B cell (primary cell): Measurements from ENCODE around the gene ZNF324. TPM values are rescaled to one million over a fixed set of nuclear protein-coding genes. Genes with fewer than 3 reads are reported as not detected.

Experiments
- ATAC-seq: fragments of 200-7000 bp; cut with Tn5 transposase; one replicate; pipeline ENCODE4 v1.10.0; 2021; ENCODE audit warnings: low read depth, mild to moderate bottlenecking, moderate number of reproducible peaks, moderate library complexity
- CTCF ChIA-PET: fragments of 350-600 bp; sonication (Branson Sonifier 250); formaldehyde crosslinking; loops from one replicate; lab custom pipeline; 2021; ENCODE audit warnings: antibody characterized with exemption, inconsistent platforms; lab: Charles Lee
- POLR2A ChIA-PET: fragments of 350-600 bp; sonication (Branson Sonifier 250); formaldehyde crosslinking; loops from one replicate; lab custom pipeline; 2021; ENCODE audit warnings: antibody characterized with exemption; lab: Charles Lee
- DNase-seq: peaks from one replicate; pipeline ENCODE4 v3.0.0; 2013
- H2AFZ ChIP-seq: 2 replicates; pipeline ENCODE4 v1.6.1; 2012; ENCODE audit warnings: mild to moderate bottlenecking, low read depth, low read length; ENCODE audit not compliant: insufficient read depth, poor library complexity, severe bottlenecking
- H3K27ac ChIP-seq, 2 donors: 1 replicate in 1 of 2; 2 replicates in 1 of 2; pipeline ENCODE4 v1.5.1; 2012 to 2013; ENCODE audit warnings: low read length in 2 of 2, mild to moderate bottlenecking in 2 of 2, moderate library complexity in 1 of 2
- H3K27me3 ChIP-seq, 4 experiments: fragments of 200-600 bp in 1 of 4; sonication (generic) in 1 of 4; replicated peaks in 1 of 4; 1 replicate in 2 of 4; 2 replicates in 2 of 4; pipeline versions ENCODE4 v1.6.1 to v1.7.0; 2013 to 2016; ENCODE audit warnings: low read length in 3 of 4, mild to moderate bottlenecking in 2 of 4, mixed read lengths in 1 of 4, moderate library complexity in 1 of 4; ENCODE audit not compliant: insufficient read depth in 4 of 4, control insufficient read depth in 3 of 4; ENCODE audit errors: control extremely low read depth in 1 of 4
- H3K36me3 ChIP-seq, 2 experiments: replicated peaks in 1 of 2; 1 replicate in 1 of 2; 2 replicates in 1 of 2; pipeline versions ENCODE4 v1.6.1 to v1.7.1; 2013; ENCODE audit warnings: low read length in 1 of 2; ENCODE audit not compliant: insufficient read depth in 2 of 2, control insufficient read depth in 1 of 2; ENCODE audit errors: control extremely low read depth in 1 of 2, extremely low read depth in 1 of 2
- H3K4me1 ChIP-seq, 2 donors: fragments of 200-600 bp in 1 of 2; sonication (generic) in 1 of 2; 1 replicate in 1 of 2; 2 replicates in 1 of 2; pipeline versions ENCODE4 v1.5.1 to v1.6.1; 2013 to 2017; ENCODE audit warnings: low read length in 2 of 2; ENCODE audit not compliant: control insufficient read depth in 2 of 2, insufficient read depth in 2 of 2
- H3K4me2 ChIP-seq: replicated peaks from 2 replicates; pipeline ENCODE3; 2012; ENCODE audit warnings: mild to moderate bottlenecking, low read depth, low read length; ENCODE audit not compliant: poor library complexity, severe bottlenecking
- H3K4me3 ChIP-seq, 5 experiments: fragments of 200-600 bp in 1 of 5; sonication (generic) in 1 of 5; 1 replicate in 3 of 5; 2 replicates in 2 of 5; pipeline versions ENCODE4 v1.5.1 to v1.7.0; 2011 to 2016; ENCODE audit warnings: low read length in 4 of 5, mild to moderate bottlenecking in 4 of 5, low read depth in 2 of 5, control low read depth in 1 of 5, moderate library complexity in 1 of 5; ENCODE audit not compliant: insufficient read depth in 1 of 5; ENCODE audit errors: control extremely low read depth in 1 of 5, extremely low read depth in 1 of 5
- H3K79me2 ChIP-seq: fragments of 200-600 bp; sonication (generic); one replicate; pipeline ENCODE4 v1.6.0; 2016; ENCODE audit warnings: low read length; ENCODE audit not compliant: control insufficient read depth, insufficient read depth
- H3K9ac ChIP-seq: fragments of 200-600 bp; sonication (generic); 2 replicates; pipeline ENCODE4 v1.6.1; 2017; ENCODE audit warnings: mild to moderate bottlenecking, low read length, moderate library complexity
- H3K9me3 ChIP-seq, 3 donors: one replicate each; pipeline versions ENCODE4 v1.6.1 to v1.7.1; 2013; ENCODE audit warnings: low read length in 2 of 3; ENCODE audit not compliant: control insufficient read depth in 2 of 3, insufficient read depth in 1 of 3; ENCODE audit errors: control extremely low read depth in 1 of 3
- H4K20me1 ChIP-seq: 2 replicates; pipeline ENCODE4 v1.6.0; 2012; ENCODE audit warnings: mild to moderate bottlenecking, low read length; ENCODE audit not compliant: insufficient read depth, control insufficient read depth, poor library complexity, severe bottlenecking
- H3K27ac Mint-ChIP-seq: one replicate; pipeline ENCODE4 v1.8.0; 2021; ENCODE audit warnings: mixed read lengths
- H3K27me3 Mint-ChIP-seq: one replicate; pipeline ENCODE4 v1.8.0; 2021; ENCODE audit warnings: mixed read lengths
- H3K4me1 Mint-ChIP-seq: one replicate; pipeline ENCODE4 v1.8.0; 2021; ENCODE audit warnings: mixed read lengths
- H3K4me3 Mint-ChIP-seq: one replicate; pipeline ENCODE4 v1.8.0; 2021; ENCODE audit warnings: mixed read lengths
- H3K9me3 Mint-ChIP-seq: one replicate; pipeline ENCODE4 v1.8.0; 2022; ENCODE audit warnings: mixed read lengths; ENCODE audit not compliant: insufficient read depth
- EZH2 ChIP-seq: IDR thresholded peaks from 2 replicates; pipeline ENCODE4 v1.6.1; 2012; ENCODE audit warnings: borderline replicate concordance, low read depth, mild to moderate bottlenecking, moderate library complexity, low read length; ENCODE audit not compliant: insufficient read depth, poor library complexity, severe bottlenecking
- WGBS: methylation state at CpG from one replicate; pipeline ENCODE4 v1.1.5; 2013; ENCODE audit warnings: missing lambda C conversion rate; ENCODE audit not compliant: insufficient coverage; 5-methylcytosine and 5-hydroxymethylcytosine counted together
- intact Hi-C: fragments of 100-400 bp; cut with micrococcal nuclease; formaldehyde crosslinking; loops from one replicate; pipeline ENCODE4 v1.10.0; 2022
- polyA plus RNA-seq: library from polyadenylated mRNA; depleted of rRNA; stranded (reverse); fragments of >200 nt; gene quantifications from 2 replicates; pipeline ENCODE4 v1.2.3, GENCODE V29; 2012
- total RNA-seq, 2 donors: library from RNA; stranded (reverse); fragments of 120-200 nt in 1 of 2; gene quantifications; 1 replicate in 1 of 2; 2 replicates in 1 of 2; pipeline versions ENCODE4 v1.2.3 to v1.2.4, GENCODE V29; 2013 to 2022
- TF ChIP-seq, protein P1 (sequence below): fragments of 200-600 bp; IDR thresholded peaks from one replicate; pipeline ENCODE4 v1.8.0; 2022; ENCODE audit warnings: antibody characterized with exemption, mild to moderate bottlenecking

ZNF324 gene
- total and polyA plus RNA-seq, 2 donors (not counting 1 experiment from before 2014, with no cell fraction given): 12.8 to 21.0 TPM

DNA sequence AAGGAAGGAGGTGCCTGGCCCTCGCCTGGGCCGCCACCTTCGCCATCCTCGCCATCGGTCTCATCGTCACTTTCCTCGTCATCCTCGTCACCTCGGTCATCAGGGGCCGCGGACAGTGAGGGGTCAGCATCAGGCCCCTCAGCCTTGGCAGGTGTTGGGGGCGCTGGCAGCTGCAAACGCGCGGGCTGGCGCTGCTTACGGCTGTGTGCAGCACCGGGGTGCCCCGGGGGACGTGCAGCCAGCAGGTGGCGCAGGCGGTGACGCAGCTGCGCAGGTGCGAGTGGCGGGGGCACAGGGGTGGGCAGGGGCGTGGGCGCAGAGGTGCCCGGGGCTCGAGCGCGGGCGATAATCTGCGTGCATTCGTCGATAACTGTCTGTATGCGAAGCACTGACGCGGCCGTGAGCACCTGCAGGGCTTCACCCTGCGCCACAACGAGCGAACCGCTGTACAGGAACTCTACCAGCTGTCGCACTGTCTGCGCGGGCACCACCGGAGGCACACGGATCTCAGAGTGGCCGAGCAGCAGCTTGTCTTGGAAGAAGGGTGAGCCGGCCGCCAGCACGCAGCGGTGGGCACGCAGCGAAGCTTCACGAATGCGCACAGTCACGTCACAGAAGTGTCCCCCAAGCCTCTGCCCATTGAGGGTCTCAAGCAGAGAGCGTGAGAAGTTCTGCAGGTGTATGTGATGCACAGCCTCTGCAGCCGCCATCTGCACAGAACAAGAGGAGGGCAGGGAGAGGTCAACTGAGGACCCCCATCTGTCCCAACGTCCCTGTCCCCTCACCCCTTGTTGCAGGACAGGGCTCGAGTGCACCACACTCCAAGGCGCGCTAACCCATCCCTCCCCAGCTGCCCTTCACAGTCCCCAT lies 50.3 kb downstream of the ZNF324 start:
- ATAC-seq: no peak
- Histone ChIP-seq H3K27me3 (no peaks in the 10 kb centered on the region), H3K27ac (no peak overlapping the region), H3K9ac (no peak overlapping the region), H3K79me2 (peaks cover 50% of the 10 kb centered on the region), H3K4me1 (peaks cover 26 to 41% of the 10 kb centered on the region in 2 donors), H3K36me3 (peaks cover 0 to 12% of the 10 kb centered on the region in 2 experiments), H3K9me3 (no peaks in the 10 kb centered on the region), H3K4me2 (no peak overlapping the region), H3K4me3 (no peak overlapping the region), H2AFZ (no peak overlapping the region), H4K20me1 (peaks cover 61% of the 10 kb centered on the region)
- Mint-ChIP-seq H3K27me3 (no peaks in the 10 kb centered on the region), H3K4me1 (peaks cover 50% of the 10 kb centered on the region), H3K27ac (no peak overlapping the region), H3K4me3 (peak overlapping the region; percentile 98), H3K9me3 (no peaks in the 10 kb centered on the region)
- intact Hi-C loops: no loop called here
- no peak for TF ChIP-seq EZH2
- TF ChIP-seq, protein P1, sequence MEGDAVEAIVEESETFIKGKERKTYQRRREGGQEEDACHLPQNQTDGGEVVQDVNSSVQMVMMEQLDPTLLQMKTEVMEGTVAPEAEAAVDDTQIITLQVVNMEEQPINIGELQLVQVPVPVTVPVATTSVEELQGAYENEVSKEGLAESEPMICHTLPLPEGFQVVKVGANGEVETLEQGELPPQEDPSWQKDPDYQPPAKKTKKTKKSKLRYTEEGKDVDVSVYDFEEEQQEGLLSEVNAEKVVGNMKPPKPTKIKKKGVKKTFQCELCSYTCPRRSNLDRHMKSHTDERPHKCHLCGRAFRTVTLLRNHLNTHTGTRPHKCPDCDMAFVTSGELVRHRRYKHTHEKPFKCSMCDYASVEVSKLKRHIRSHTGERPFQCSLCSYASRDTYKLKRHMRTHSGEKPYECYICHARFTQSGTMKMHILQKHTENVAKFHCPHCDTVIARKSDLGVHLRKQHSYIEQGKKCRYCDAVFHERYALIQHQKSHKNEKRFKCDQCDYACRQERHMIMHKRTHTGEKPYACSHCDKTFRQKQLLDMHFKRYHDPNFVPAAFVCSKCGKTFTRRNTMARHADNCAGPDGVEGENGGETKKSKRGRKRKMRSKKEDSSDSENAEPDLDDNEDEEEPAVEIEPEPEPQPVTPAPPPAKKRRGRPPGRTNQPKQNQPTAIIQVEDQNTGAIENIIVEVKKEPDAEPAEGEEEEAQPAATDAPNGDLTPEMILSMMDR: no peak
- WGBS: 98% methylated on average over 64 of the region's 65 CpGs
- POLR2A ChIA-PET: no interaction called here
- no peak for DNase-seq
- CTCF ChIA-PET: interaction anchor here (1.3 to 1.8 kb wide), 2 partner anchors 64 to 187 kb away, joined by 4 read pairs; no protein-coding TSS in a partner anchor
